ENCODE measurements around the gene AGFG2. TPM values are rescaled to one million over a fixed set of nuclear protein-coding genes. Genes with fewer than 3 reads are reported as not detected.

The AGFG2 gene
- total and polyA plus RNA-seq, 2 of the 4 experiments (the other 2 are of a cell fraction) = 3.0 to 10.0 TPM

- Histone ChIP-seq H3K27ac (ENCODE audit: insufficient read depth, low read length) (no peak overlapping the region), H4K8ac (ENCODE audit: low read depth in 2 of 2, low read length in 2 of 2) (no peak overlapping the region), H3K79me1 (ENCODE audit: low read depth in 1 of 2, low read length in 2 of 2) (no peaks in the 10 kb centered on the region), H2AK5ac (ENCODE audit: low read depth, low read length) (no peak overlapping the region), H2BK120ac (ENCODE audit: low read depth, low read length) (no peak overlapping the region), H3K14ac (replicated peaks; ENCODE audit: low read depth, low read length) (no peak overlapping the region), H3K9me3 (ENCODE audit: control insufficient read depth, insufficient read depth, low read length) (no peaks in the 10 kb centered on the region), H3K4ac (ENCODE audit: low read depth, low read length) (no peak overlapping the region), H3K36me3 (ENCODE audit: control insufficient read depth, insufficient read depth, low read length) (no peaks in the 10 kb centered on the region), H3K4me1 (ENCODE audit: control insufficient read depth, insufficient read depth, low read length) (peaks cover 11% of the 10 kb centered on the region), H4K5ac (ENCODE audit: low read depth, low read length) (no peak overlapping the region), H3K9me1 (ENCODE audit: insufficient read depth, low read length) (peaks cover 14% of the 10 kb centered on the region), H3K9ac (ENCODE audit: low read depth, low read length) (no peak overlapping the region), H4K91ac (ENCODE audit: insufficient read depth, low read depth, low read length) (no peak overlapping the region), H3K56ac (ENCODE audit: extremely low read depth, insufficient read depth, low read length) (no peak overlapping the region), H3K27me3 (ENCODE audit: control insufficient read depth, insufficient read depth, low read length) (no peaks in the 10 kb centered on the region), H3K23ac (ENCODE audit: low read depth, low read length) (no peak overlapping the region), H2BK5ac (ENCODE audit: low read depth, low read length, poor library complexity, severe bottlenecking) (no peak overlapping the region), H4K20me1 (ENCODE audit: insufficient read depth, low read length) (no peaks in the 10 kb centered on the region), H2BK20ac (ENCODE audit: low read depth, low read length) (no peak overlapping the region), H2BK15ac (ENCODE audit: low read depth, low read length) (no peak overlapping the region), H3K18ac (ENCODE audit: low read depth, low read length) (no peak overlapping the region), H2AK9ac (replicated peaks; ENCODE audit: low read depth, low read length, poor library complexity) (no peak overlapping the region), H3K4me3 (ENCODE audit: insufficient read depth, low read depth, low read length) (no peak overlapping the region), H2AFZ (replicated peaks; ENCODE audit: low read length, poor library complexity) (no peak overlapping the region), H3K4me2 (ENCODE audit: low read depth, low read length) (no peak overlapping the region)
- TF ChIP-seq FOS (IDR thresholded peaks at IDR 0.05; ENCODE audit: low read depth, low read length) = no peak
- TF ChIP-seq USF2 (IDR thresholded peaks at IDR 0.05; ENCODE audit: low read depth, low read length) = no peak
- TF ChIP-seq NFE2L2 (IDR thresholded peaks at IDR 0.05; ENCODE audit: low read depth, low read length) = no peak
- TF ChIP-seq CHD1 (IDR thresholded peaks at IDR 0.05; ENCODE audit: low read depth, low read length) = no peak
- TF ChIP-seq RCOR1 (IDR thresholded peaks at IDR 0.05; ENCODE audit: insufficient replicate concordance, low read length) = no peak
- no peak for TF ChIP-seq CEBPB (IDR thresholded peaks at IDR 0.05; ENCODE audit: low read depth, low read length)
- no peak for TF ChIP-seq CTCF (conservative IDR thresholded peaks at IDR 0.05; ENCODE audit: low read depth, low read length)
- no peak for TF ChIP-seq SMC3 (IDR thresholded peaks at IDR 0.05; ENCODE audit: low read depth, low read length)
- TF ChIP-seq ELK1 (IDR thresholded peaks at IDR 0.05; ENCODE audit: borderline replicate concordance, low read depth, low read length) = no peak
- no peak for TF ChIP-seq MAZ (IDR thresholded peaks at IDR 0.05; ENCODE audit: borderline replicate concordance, low read depth, low read length)
- TF ChIP-seq BHLHE40 (IDR thresholded peaks at IDR 0.05; ENCODE audit: low read depth, low read length) = no peak
- no peak for TF ChIP-seq RFX5 (IDR thresholded peaks at IDR 0.05; ENCODE audit: low read depth, low read length)
- TF ChIP-seq RAD21 (IDR thresholded peaks at IDR 0.05; ENCODE audit: low read length) = no peak
- no peak for TF ChIP-seq MXI1 (IDR thresholded peaks at IDR 0.05; ENCODE audit: borderline replicate concordance, low read depth, low read length)
- no peak for TF ChIP-seq MAFK (IDR thresholded peaks at IDR 0.05; ENCODE audit: low read depth, low read length)
- TF ChIP-seq POLR2A (IDR thresholded peaks at IDR 0.05; ENCODE audit: low read depth, low read length) = no peak
- dilution Hi-C loops (cut with HindIII; ENCODE audit: low sequenced_read_pairs, unreplicated experiment) = no loop called here
- no TSS peak for BruUV-seq (replicated peaks)
- 96 to 100% methylated on average over 1 to 4 of the region's 9 CpGs for WGBS, 2 experiments (ENCODE audit: extremely low coverage in 2 of 2, insufficient read length in 1 of 2)
- POLR2A ChIA-PET (ENCODE audit: unreplicated experiment) = no interaction called here
- in situ Hi-C loops (cut with MboI; ENCODE audit: low sequenced_read_pairs) = no loop called here
- intact Hi-C loops (cut with micrococcal nuclease) = no loop called here
- CTCF ChIA-PET = no interaction called here
- ATAC-seq (ENCODE audit: low read depth) = no peak
- DNase-seq = no peak
Measured at GRCh38 chr7:100513212-100513810, 25.7 kb upstream of the AGFG2 start.
